GM21786 (cell line): ENCODE measurements around the gene WDR6.
A peak's percentile ranks its signal among the peaks of the same experiment; 100 is the strongest.

Experiments used
- ATAC-seq: cut with Tn5 transposase; IDR thresholded peaks from one replicate; pipeline ENCODE4 v1.9.1; 2021; ENCODE audit not compliant: unreplicated experiment

The WDR6 gene

DNA sequence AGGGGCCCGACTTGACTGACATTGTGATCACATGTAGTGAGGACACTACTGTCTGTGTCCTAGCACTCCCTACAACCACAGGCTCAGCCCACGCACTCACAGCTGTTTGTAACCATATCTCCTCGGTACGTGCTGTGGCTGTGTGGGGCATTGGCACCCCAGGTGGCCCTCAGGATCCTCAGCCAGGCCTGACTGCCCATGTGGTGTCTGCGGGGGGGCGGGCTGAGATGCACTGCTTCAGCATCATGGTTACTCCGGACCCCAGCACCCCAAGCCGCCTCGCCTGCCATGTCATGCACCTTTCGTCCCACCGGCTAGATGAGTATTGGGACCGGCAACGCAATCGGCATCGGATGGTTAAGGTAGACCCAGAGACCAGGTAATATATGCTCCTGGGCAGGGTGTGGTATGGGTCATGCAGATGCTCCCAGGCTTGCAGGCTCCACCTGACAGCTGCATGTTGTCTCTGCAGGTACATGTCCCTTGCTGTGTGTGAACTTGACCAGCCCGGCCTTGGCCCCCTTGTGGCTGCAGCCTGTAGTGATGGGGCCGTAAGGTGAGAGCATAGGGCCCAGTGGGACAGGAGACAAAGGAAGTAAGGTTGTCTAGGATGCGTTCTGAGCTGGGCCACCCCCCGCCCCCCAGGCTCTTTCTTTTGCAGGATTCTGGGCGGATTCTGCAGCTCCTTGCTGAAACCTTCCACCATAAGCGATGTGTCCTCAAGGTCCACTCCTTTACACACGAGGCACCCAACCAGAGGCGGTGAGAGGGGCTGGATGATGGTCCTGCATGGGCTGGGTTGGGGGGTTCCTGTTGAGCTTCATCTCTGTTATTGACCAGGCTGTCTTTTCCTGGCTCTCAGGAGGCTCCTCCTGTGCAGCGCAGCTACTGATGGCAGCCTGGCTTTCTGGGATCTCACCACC lies 6.8 kb downstream of the WDR6 start:
- ATAC-seq: no peak

DNA sequence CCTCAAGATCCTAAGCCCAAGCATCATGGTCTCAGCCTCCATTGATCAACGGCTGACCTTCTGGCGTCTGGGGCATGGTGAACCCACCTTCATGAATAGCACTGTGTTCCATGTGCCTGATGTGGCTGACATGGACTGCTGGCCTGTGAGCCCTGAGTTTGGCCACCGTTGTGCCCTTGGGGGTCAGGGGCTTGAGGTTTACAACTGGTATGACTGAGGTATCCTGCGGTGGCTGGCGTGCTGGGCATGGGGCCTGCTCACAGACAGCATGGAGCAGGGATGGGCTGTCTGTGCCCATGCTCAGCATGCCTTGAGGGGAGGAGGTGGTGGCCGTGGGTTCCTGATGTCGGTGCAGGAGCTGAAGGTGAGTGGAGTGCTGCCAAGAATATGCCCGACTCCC lies 7.9 kb downstream of the WDR6 start:
- no peak for ATAC-seq

DNA sequence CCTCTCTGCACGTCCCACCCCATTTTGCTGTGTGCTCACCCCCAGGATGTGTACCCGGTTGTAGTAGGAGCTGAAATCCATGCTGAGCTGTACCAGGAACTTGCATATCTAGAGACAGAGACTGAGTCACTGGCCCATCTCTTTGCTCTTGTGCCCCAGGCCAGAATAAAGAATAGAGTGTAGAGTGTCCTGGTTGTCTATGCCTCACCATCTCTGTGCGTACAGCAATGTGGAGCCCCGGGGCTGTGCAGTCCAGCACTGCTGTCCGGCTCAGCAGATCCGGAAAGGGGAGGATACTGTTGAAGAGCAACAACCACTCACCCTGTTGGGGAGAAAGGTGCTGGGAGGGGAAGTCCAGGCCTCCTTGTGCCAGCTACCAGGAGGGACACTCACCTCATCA lies 8.6 kb downstream of the WDR6 start:
- no peak for ATAC-seq

DNA sequence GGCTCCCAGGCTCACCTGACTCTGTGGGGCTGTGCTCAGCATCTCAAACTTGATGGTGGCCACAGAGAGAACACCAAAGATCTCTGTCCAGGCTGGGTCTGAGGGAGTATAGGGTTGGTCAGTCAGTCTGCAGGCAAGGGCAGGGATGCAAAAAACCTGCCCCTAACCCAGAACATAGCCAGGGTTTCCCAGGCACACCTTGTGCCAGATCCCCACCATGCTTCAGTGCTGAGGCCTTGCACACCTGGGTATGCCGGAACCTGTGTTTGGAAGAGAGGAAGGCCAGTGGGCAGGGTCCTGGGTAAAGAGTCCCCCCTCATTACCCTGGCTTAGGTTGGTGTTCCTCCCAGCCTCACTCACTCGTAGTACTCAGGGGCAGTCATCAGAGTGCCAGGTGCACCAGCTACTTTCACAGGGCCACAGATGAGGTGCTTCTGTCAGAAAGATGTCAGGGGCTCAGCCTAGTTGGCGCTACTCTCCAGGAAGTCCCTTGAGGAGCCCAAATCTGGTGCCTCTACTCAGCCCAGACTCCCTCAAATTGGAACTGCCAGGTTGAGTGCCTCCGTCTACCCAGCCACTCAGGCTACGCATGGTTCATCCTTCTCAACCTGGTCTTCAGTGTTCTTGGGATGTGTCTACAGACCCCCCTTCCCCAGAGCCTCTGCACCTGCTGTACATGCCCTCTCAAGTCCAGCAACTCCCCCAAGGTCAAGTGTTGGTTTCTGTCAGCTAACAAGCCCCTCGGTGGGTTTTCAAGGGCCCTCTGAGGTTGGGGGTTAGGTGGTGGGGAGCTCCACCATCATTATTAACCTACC lies 9.4 kb downstream of the WDR6 start:
- ATAC-seq: no peak

DNA sequence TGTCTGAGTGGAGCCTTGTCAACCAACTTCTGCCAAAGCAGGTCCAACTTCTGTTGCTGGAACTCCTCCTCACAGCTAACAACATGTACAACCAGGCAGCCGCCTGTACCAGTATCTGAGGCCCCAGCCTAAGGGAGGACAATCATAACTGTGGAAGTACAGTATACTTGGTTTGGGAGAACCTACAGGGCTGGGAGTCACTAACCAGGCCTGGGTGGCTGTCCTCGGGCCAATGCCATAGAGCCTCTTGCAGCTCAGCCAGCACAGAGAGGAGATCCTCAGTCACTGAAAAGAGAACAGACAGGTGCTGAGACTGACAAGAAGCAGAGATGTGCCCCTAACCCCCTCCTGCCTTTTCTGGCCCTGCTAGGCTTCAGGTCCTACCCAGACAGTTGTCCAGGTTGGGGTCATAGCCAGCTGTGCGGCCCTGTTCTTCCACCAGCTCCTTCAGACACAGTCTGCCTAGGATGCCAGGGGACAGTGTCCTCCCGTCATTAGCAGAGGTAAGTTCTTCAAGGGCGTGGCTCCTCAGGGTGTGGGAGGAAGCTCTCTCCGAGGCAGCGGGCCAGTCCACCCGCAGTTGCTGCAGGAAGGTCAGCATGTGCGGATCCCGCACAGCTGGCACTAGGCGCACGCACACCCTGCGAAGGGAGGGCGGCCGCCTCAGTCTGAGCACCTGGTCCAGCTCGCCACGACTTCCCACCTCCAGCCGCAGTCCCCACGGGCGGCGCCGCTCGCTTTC lies 10.2 kb downstream of the WDR6 start:
- ATAC-seq: no peak

DNA sequence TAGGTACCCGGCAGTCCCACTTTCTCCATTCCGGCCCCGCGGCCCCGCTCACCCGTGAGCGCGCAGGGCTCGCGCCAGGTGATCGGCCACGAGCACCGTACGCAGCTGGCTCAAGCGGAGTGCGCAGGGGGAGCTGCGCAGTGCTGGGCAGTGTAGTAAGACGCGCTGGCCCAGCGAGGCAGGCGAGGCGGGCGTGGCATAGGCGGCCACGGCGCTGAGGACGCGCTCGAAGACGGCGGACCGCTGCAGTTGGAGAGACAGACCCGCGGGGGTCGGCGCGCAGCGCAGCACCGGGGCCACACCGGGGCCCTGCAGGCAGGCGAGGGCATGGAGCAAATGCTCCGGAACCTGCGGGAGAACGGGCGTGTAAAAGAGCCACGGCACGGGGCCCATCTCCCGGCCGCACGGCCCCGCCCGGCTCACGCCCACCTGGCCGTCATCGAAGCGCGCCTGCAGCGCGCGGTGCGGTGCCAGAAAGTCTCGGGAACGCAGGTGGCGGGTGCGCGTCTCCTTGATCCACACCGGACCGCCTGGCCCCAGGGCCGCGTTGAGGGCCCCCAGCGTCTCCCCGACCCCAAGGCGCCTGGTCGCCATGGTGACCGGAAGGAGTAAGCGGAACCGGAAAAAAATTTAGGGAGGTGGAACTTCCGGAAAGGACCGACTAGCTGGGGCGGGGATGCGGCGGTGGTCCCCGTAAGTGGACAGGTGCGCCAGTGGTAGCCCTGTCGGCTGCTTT lies 10.9 kb downstream of the WDR6 start, which contains the start of gene DALRD3:
Gene DALRD3 (minus strand): TSS at position 610 of the 736 bp plus-strand sequence. CDS start 16 bp downstream, at position 594.
- no peak for ATAC-seq

DNA sequence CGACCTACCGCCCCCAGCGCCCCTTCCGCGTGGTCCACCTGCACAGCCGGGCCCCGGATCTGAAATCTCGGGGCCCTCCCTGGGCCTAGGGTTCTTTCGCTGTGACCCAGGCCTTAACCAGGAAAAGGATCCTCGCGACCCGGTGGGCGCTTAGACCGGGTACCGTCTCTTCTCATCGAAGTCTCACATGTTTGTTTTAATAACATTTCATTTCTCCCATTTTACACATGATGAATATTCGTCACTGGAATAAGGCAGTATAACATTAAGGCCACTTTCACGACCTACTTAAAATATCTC lies 11.5 kb downstream of the WDR6 start:
- ATAC-seq: no peak

DNA sequence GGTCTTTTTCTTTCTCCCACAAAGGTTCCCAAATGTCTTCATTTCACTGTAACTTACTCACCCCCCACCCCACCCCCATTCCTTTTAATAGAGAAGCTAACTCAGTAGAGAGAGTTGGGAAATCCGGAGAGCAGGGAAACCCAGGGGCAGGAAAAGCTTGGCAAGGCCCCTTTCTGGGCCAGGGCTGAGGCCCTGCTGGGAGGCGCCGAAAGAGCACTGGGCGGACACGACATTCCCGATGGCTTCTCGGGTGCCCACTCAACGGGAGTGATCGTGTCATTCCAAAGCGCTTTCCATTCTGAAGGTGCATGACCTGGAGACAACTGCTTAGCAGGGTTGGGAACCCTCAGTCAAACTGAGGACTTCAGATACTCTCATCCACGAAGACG lies 12.7 kb downstream of the WDR6 start:
- no peak for ATAC-seq

DNA sequence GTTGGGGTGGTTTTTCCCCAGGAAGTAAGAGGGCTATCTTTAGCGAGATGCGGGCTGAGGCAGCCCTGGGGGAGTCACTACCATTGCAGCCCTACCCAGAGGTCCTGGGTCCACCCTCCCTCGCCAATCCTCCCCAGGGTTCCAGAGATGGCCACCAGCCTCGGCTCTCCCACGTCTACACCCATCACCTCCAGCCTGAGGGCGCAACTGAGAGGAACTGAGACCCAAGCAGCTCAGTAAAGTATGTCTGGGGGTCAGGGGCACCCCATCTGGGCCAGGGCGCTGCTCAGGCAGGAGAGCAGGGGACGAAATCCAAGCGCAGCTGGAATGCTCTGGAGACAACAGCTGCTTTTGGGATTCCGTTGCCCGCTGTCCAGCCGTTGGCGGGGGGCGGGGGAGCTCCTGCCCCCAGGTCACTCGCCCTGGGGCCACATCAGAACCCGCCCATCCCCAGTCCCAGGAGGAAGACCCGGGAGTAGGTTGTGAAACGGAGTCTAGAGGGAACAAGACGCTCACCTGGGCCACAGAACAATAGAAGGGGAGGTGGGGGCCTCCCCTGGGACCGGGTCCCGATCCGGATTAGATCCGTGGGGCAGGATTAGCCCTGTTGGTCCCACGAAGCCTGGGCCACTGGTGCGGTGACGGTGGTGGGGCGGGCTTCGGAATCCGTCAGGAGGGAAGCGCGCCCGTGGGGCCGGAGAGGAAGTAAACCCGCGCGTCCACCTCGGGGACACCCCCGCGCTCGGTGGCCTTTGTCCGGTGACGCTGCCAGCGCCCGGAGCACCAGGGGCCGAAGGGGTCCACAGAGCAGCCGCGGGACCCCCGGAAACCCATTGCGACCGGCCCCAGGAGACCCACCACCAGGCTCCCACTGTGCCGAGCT lies 13.4 kb downstream of the WDR6 start:
- ATAC-seq: no peak

DNA sequence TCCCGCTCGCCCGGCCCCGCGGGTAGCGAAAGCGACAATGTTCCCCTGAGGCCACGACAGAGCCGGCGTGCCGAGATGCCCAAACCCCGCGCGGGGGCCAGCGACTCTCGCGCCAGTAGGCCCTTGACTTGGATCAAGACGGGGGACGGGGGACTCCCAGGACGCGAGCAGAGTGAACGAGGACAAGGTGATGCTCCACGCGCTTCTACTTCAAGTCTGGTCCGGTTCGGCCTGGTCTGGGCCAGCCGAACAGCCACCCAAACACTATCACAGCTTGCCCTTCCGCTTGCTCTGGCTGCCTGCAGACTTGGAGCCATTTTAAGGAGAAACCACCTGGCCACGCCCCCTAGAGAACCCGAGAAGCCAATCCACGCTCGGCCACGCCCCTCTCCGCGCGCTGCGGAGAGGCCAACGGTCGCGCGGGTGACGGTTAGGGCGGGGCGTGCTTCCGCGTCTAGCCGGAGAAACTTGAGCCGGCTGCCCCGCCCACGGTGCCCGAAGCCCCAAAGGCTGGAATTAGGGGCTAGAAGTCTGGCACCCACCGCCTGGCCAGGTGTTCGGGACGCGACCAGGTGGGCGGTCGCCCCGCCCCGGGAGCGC lies 14.1 kb downstream of the WDR6 start:
- peak; percentile 41 for ATAC-seq

DNA sequence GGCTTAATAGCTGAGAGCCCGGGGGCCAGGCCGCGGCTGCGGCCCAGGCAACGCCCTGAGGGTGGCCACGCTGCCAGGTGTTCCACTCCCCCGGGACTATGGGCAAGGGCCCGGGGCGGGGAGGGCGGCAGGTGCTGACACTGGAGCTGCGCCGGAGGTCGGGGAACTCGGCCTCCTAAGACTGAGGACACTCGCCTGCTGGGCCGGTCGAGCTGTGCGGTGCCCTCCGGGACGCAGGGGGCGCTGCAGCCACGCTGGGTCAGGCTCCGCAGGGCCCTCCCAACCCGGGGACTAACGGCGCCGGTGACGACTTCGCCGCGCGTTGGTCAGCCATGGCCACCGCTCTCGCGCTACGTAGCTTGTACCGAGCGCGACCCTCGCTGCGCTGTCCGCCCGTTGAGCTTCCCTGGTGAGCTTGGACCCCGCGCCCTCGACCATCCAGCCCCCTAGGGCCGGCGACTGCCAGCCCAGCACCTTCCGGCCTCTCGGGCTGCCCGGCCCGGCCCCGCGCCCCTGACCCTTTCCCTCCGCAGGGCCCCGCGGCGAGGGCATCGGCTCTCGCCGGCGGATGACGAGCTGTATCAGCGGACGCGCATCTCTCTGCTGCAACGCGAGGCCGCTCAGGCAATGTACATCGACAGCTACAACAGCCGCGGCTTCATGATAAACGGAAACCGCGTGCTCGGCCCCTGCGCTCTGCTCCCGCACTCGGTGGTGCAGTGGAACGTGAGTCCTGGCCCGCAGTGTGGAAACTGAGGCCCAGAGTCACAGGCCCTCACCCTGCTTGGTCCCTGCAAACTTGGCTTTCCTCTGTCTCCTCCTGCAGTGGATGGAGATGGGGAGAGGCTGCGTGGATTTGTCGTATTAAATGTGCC lies 14.9 kb downstream of the WDR6 start, which contains the start of gene NDUFAF3:
Gene NDUFAF3 (plus strand): TSS at position 309 of the 875 bp plus-strand sequence. CDS start 24 bp downstream, at position 333.
- ATAC-seq: peak; percentile 57

DNA sequence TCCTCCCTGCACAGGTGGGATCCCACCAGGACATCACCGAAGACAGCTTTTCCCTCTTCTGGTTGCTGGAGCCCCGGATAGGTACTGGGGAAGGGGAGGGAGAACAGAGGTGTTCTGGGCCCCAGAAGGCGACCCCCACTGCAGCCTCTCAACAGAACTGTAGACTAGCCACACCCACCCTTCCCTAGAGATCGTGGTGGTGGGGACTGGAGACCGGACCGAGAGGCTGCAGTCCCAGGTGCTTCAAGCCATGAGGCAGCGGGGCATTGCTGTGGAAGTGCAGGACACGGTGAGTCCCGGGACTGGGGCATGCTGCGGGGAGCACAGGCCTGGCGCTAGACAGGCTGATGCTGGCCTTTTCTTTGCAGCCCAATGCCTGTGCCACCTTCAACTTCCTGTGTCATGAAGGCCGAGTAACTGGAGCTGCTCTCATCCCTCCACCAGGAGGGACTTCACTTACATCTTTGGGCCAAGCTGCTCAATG lies 15.5 kb downstream of the WDR6 start:
- no peak for ATAC-seq

DNA sequence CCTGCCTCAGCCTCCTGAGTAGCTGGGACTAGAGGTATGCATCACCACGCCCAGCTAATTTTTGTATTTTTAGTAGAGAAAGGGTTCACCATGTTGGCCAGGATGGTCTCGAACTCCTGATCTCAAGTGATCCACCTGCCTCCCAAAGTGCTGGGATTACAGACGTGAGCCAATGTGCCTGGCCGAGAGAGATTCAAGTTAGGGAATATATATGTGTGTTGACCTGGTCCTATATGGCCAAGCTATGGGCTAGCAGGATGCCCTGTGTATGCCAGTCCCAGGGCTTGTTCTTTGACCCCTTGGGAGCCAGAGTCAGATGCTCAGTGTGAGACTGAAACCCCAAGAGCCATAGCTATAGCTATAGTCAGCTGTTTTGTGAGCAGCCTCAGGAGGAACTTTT lies 16.6 kb downstream of the WDR6 start:
- ATAC-seq: no peak

DNA sequence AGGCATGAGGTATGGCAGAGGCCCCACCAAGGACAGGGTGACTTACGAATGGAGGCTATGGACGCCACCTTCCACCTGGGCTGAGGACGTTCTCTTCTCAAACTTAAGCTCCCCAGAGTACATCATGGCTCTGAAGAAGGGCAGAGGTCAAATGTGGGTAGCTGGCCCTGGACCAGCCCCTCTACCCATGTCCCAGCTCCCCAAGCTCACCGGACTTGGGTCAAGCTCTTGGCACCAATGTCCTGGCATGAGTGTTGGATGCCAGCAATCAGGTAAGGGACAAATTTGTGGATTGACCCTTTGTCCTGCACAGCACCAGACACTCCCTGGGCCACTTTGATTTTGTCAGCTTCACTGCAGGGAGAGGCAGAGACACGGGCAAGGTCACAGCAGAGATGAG lies 17.3 kb downstream of the WDR6 start:
- no peak for ATAC-seq

DNA sequence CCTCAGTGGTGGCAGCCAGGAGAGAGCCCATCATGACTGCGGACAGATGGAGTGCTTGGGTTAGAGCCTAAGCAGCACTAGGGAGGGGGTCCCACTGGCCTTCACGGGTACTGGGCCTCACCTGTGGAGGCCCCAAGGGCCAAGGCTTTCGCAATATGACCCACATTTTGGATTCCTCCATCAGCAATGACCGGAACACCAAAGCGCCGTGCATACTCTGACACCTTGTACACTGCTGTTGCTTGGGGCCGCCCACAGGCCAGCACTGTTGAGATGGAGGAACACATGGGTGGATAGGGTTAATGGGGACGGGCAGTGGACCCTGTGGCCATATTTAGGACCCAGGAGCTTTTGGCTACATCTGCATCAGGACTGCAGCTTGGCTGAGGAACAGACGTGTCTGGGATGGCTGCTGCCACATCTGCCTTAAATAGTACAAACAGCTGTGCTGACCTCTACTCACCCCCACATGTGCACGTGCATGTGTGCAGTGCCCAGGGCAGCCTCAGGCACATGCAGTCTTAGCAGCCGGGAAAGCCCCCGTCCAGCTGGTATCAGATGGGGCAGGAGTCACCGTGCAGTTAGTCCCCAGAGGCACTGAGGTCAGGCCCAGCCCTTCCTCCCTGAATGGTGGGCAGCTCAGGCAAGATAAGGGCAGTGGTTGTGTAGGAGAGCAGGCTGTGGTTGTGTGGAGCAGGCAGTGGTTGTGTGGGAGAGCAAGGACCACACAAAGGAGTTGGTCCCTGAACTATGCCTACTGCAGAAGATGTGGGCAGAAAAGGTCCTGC lies 18.0 kb downstream of the WDR6 start:
- no peak for ATAC-seq

DNA sequence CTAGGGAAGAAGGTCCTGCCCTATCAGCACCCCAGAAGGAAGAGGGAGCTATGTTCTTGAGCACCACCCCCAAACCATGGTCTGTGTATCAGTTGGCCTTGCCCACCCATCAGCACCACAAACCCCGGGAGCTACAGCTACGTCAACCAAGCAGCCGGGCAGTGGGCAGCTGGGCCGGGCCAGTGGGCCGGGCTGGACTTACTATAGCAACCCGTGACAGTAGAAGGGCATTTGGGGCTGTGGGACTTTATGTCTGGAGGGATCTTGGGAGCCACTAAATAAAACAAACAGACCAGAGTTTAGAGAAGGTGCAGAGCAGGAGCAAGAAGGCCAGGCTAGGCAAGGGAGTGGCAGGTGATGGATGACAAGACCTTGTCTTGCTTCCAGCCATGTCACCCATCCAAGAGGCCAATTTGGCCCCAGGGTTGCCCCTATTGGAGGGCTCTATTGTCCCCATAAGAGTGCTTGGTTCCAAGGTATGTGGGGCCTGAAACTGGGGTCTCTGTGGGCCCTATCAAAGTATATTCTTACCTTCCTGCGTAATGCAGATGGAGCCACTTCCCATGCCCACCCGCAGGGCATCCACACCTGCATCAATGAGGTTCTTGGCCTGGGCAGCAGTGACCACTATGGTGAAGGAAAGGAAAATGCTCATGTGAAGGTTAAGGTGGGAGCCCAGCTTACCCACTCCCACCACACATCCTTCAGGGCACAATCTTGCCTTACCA lies 18.8 kb downstream of the WDR6 start:
- no peak for ATAC-seq

DNA sequence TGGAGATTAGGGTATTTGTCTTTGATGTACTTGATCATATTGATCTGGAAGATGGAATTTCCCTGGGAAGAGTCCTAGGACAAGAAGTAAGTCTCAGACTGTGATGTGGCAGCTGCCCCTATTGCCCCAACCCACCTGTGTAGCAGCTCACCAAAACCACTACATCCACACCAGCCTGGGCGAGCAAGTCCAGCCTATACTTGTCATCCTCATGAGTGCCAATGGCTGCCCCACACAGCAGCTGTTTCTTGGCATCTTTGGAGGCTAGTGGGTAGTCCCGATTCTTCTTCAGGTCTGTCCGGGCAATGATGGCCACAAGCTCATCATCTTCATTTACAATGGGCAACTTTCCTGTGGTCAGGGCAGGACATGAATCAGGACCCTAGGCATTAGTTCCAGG lies 19.3 kb downstream of the WDR6 start:
- no peak for ATAC-seq
